Measurements from ENCODE around the gene DENND5A.
A peak's percentile ranks its signal among the peaks of the same experiment; 100 is the strongest.
"Not testable (repeated sequence)": the region's sequence is repeated elsewhere in the genome, so short reads cannot be mapped to it uniquely, and the experiment has no call there.

DENND5A gene

GRCh38 chr11:9251311-9251710 is 13.8 kb downstream of the DENND5A start:
- Histone ChIP-seq H3K4me3 (no peak overlapping the region), H3K27ac (no peak overlapping the region)
- TF ChIP-seq, protein P1, sequence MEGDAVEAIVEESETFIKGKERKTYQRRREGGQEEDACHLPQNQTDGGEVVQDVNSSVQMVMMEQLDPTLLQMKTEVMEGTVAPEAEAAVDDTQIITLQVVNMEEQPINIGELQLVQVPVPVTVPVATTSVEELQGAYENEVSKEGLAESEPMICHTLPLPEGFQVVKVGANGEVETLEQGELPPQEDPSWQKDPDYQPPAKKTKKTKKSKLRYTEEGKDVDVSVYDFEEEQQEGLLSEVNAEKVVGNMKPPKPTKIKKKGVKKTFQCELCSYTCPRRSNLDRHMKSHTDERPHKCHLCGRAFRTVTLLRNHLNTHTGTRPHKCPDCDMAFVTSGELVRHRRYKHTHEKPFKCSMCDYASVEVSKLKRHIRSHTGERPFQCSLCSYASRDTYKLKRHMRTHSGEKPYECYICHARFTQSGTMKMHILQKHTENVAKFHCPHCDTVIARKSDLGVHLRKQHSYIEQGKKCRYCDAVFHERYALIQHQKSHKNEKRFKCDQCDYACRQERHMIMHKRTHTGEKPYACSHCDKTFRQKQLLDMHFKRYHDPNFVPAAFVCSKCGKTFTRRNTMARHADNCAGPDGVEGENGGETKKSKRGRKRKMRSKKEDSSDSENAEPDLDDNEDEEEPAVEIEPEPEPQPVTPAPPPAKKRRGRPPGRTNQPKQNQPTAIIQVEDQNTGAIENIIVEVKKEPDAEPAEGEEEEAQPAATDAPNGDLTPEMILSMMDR (IDR thresholded peaks at IDR 0.05): no peak
- no peak for DNase-seq (ENCODE audit: low spot score)

GRCh38 chr11:9250139-9250582 is 15.0 kb downstream of the DENND5A start:
- TF ChIP-seq, protein P1 (IDR thresholded peaks at IDR 0.05): no peak
- Histone ChIP-seq H3K4me3 (no peak overlapping the region), H3K27ac (no peak overlapping the region)
- DNase-seq (ENCODE audit: low spot score): no peak

DNA sequence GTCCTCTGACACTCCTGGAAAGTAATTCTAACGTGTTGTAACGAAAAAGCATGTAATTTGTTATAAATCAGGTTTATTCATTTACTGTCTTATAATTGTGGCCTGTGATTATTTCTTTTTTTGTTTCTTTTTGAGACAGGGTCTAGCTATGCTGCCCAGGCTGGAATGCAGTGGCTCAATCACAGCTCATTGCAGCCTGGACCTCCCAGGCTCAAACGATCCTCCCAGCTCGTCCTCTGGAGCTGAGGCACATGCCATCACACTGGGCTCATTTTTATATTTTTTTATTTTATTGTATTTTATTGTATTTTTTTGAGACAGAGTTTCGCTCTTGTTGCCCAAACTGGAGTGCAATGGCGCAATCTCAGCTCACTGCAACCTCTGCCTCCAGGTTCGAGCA is 15.9 kb downstream of the DENND5A start:
- H3K4me3 ChIP-seq: no peak overlapping the region
- no peak for DNase-seq (ENCODE audit: low spot score)
- TF ChIP-seq, protein P1 (IDR thresholded peaks at IDR 0.05): no peak
- no peak overlapping the region for H3K27ac ChIP-seq

GRCh38 chr11:9247863-9248262 is 17.3 kb downstream of the DENND5A start:
- H3K27ac ChIP-seq: no peak overlapping the region
- no peak for DNase-seq (ENCODE audit: low spot score)
- H3K4me3 ChIP-seq: no peak overlapping the region
- TF ChIP-seq, protein P1 (IDR thresholded peaks at IDR 0.05): no peak

DNA sequence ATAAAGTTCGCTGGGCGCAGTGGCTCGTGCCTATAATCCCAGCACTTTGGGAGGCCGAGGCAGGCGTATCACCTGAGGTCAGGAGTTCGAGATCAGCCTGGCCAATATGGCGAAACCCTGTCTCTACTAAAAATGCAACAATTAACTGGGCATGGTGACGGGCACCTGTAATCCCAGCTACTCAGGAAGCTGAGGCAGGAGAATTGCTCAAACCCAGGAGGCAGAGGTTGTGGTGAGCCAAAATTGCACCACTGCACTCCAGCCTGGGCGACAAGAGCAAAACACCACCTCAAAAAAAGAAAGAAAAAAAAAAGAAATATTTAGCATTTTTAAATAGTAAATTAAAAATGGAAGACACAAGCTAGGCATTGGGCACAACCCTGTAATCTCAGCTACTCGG is 28.9 kb downstream of the DENND5A start:
- not testable (repeated sequence) for DNase-seq (ENCODE audit: low spot score); H3K4me3 ChIP-seq; H3K27ac ChIP-seq

GRCh38 chr11:9232482-9232881 is 32.7 kb downstream of the DENND5A start:
- no peak for DNase-seq (ENCODE audit: low spot score)
- Histone ChIP-seq H3K4me3 (no peak overlapping the region), H3K27ac (no peak overlapping the region)
- TF ChIP-seq, protein P1 (IDR thresholded peaks at IDR 0.05): no peak

DNA sequence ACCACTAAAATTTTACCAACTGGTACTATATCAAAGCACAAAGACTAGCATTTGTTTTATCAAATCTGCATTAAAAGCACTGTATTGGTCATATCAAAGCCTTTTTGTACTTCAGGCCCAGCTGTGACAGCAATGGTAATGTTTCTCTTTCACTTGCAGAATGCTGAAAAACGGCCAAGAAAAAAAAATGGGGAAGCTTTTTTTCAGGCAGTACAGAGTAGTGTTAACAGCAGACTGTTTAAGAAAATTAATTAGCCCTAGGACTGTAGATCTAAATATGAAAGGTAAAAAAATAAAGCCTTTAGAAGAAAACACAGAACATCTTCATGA is 33.3 kb downstream of the DENND5A start:
- peak overlapping the region; percentile 55 for H3K4me3 ChIP-seq
- TF ChIP-seq, protein P1 (IDR thresholded peaks at IDR 0.05): no peak
- H3K27ac ChIP-seq: peak overlapping the region in 1 of 2 donors; percentile 24
- no peak for DNase-seq (ENCODE audit: low spot score)

DNA sequence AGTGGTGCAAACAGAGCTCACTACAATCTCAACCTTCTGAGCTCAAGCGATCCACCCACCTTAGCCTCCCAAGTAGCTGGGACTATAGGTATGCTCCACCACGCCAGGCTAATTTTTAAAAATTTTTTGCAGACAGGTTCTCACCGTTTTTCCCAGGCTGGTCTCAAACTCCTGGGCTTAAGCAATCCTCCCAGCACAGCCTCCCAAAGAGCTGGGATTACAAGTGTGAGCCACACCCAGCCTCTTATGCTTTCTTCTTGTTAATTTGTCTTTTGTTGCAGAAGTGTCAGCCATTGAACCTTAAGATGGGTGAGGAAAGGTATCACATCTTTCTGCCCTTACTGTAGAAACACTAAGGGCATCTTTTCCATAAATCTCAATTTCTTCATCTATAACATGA is 34.9 kb downstream of the DENND5A start:
- Histone ChIP-seq H3K27ac (no peak overlapping the region), H3K4me3 (no peak overlapping the region)
- DNase-seq (ENCODE audit: low spot score): no peak
- TF ChIP-seq, protein P1 (IDR thresholded peaks at IDR 0.05): no peak

Measured in coronary artery (tissue), 2 donors.